ENCODE data around the gene CBX8. TPM values are rescaled to one million over a fixed set of nuclear protein-coding genes. Genes with fewer than 3 reads are reported as not detected.

Gene CBX8
- total RNA-seq, 1 experiment from 2014 or later: 2.0 TPM

DNA sequence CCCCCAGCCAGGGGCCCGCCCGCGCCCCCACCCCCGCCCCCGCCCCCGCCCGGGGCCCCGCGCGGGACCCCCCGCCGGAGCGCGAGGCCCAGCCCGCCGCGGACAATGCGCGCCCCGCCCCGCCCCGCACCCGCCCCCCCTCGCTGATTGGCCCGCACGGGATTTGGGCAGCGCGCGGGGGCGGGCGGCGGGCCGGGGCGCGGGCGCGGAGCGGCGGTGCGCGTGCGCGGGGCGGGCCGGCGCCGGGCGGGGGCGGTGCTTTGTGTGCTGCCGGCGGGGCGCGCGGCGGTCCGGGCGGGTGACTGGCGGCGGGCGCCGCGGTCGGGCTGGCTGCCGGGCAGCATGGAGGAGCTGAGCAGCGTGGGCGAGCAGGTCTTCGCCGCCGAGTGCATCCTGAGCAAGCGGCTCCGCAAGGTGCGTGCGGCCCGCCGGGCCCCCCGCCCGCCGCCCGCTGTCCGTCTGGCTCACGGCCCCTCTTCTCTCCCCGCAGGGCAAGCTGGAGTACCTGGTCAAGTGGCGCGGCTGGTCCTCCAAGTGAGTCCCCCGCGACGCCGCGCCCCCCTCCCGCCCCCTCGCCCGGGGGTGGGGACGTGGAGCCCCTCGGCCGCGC, 18.9 kb downstream of the CBX8 start, which contains the start of gene CBX2:
Gene CBX2 (plus strand): TSS at position 255 of the 610 bp plus-strand sequence. CDS start 88 bp downstream, at position 343.
- Mint-ChIP-seq H3K9me3 (no peaks in the 10 kb centered on the region), H3K4me1 (peaks cover 54% of the 10 kb centered on the region), H3K27me3 (ENCODE audit: low read depth) (peaks cover 15% of the 10 kb centered on the region), H3K27ac (peak within 1 kb of the TSS; percentile 93), H3K36me3 (peaks cover 32% of the 10 kb centered on the region), H3K4me3 (peak within 1 kb of the TSS; percentile 91)
- POLR2A ChIA-PET: interaction anchor here (0.9 to 1.1 kb wide), 5 partner anchors 9 to 60 kb away, joined by 3 read pairs; partner anchors contain the start of gene CBX8
- CTCF ChIA-PET: interaction anchor here (0.6 to 6.9 kb wide), 15 partner anchors 10 to 713 kb away, joined by 3 to 83 read pairs (median 6); partner anchors contain the start of genes CBX4 and CBX8
- DNase-seq (ENCODE audit: low spot score) (peak; percentile 75), ATAC-seq (peak; percentile 55)
- TF ChIP-seq ZNF138 (CRISPR knock-in tag; conservative IDR thresholded peaks at IDR 0.05): no peak
- no peak for TF ChIP-seq CREB1 (CRISPR knock-in tag; IDR thresholded peaks at IDR 0.05)
- no peak for TF ChIP-seq ATF2 (CRISPR knock-in tag; IDR thresholded peaks at IDR 0.05; ENCODE audit: borderline replicate concordance, low read depth)
- no peak for TF ChIP-seq TCF7 (CRISPR knock-in tag; IDR thresholded peaks at IDR 0.05; ENCODE audit: low read depth)
- TF ChIP-seq, protein P1, sequence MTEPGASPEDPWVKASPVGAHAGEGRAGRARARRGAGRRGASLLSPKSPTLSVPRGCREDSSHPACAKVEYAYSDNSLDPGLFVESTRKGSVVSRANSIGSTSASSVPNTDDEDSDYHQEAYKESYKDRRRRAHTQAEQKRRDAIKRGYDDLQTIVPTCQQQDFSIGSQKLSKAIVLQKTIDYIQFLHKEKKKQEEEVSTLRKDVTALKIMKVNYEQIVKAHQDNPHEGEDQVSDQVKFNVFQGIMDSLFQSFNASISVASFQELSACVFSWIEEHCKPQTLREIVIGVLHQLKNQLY (CRISPR knock-in tag; IDR thresholded peaks at IDR 0.05): no peak
- TF ChIP-seq ZNF263 (CRISPR knock-in tag; IDR thresholded peaks at IDR 0.05; ENCODE audit: low read depth): peak; percentile 11; the same call in 1 of the 2 replicates
- no peak for TF ChIP-seq MXD4 (CRISPR knock-in tag; IDR thresholded peaks at IDR 0.05; ENCODE audit: borderline replicate concordance)
- 0 out of 2 replicates have a peak, but pooled peaks have one; percentile 43 for TF ChIP-seq ELF4 (CRISPR knock-in tag; IDR thresholded peaks at IDR 0.05; ENCODE audit: low read depth)
- 0 out of 2 replicates have a peak, but pooled peaks have one; percentile 44 for TF ChIP-seq NFE2L1 (CRISPR knock-in tag; IDR thresholded peaks at IDR 0.05)
- no peak for TF ChIP-seq ZNF532 (CRISPR knock-in tag; IDR thresholded peaks at IDR 0.05; ENCODE audit: borderline replicate concordance)
- 0 out of 2 replicates have a peak, but pooled peaks have one; percentile 8 for TF ChIP-seq SP1 (CRISPR knock-in tag; conservative IDR thresholded peaks at IDR 0.05)
- TF ChIP-seq NR1H2 (CRISPR knock-in tag; IDR thresholded peaks at IDR 0.05): no peak
- no peak for TF ChIP-seq RORB (CRISPR knock-in tag; IDR thresholded peaks at IDR 0.05)
- no peak for TF ChIP-seq ZSCAN18 (CRISPR knock-in tag; IDR thresholded peaks at IDR 0.05)
- no peak; the same call in 1 of the 2 replicates for TF ChIP-seq NR3C1 (CRISPR knock-in tag; conservative IDR thresholded peaks at IDR 0.05; ENCODE audit: low read depth)
- no peak for TF ChIP-seq ZNF281 (CRISPR knock-in tag; IDR thresholded peaks at IDR 0.05)
- TF ChIP-seq KAT7 (CRISPR knock-in tag; IDR thresholded peaks at IDR 0.05; ENCODE audit: borderline replicate concordance): no peak
- TF ChIP-seq, protein P2, sequence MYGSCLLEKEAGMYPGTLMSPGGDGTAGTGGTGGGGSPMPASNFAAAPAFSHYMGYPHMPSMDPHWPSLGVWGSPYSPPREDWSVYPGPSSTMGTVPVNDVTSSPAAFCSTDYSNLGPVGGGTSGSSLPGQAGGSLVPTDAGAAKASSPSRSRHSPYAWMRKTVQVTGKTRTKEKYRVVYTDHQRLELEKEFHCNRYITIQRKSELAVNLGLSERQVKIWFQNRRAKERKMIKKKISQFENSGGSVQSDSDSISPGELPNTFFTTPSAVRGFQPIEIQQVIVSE (CRISPR knock-in tag; IDR thresholded peaks at IDR 0.05; ENCODE audit: borderline replicate concordance): no peak
- TF ChIP-seq GABPB1 (CRISPR knock-in tag; IDR thresholded peaks at IDR 0.05): peak; percentile 21; the same call in 1 of the 2 replicates
- TF ChIP-seq USF2 (CRISPR knock-in tag; IDR thresholded peaks at IDR 0.05): 0 out of 2 replicates have a peak, but pooled peaks have one; percentile 5
- TF ChIP-seq ZNF671 (CRISPR knock-in tag; IDR thresholded peaks at IDR 0.05): no peak
- no peak for TF ChIP-seq ZNF396 (CRISPR knock-in tag; IDR thresholded peaks at IDR 0.05; ENCODE audit: borderline replicate concordance)
- no peak; the same call in 1 of the 2 replicates for TF ChIP-seq ZNF219 (CRISPR knock-in tag; IDR thresholded peaks at IDR 0.05; ENCODE audit: borderline replicate concordance)
- no peak for TF ChIP-seq MYBL2 (CRISPR knock-in tag; IDR thresholded peaks at IDR 0.05)
- TF ChIP-seq ZNF232 (CRISPR knock-in tag; IDR thresholded peaks at IDR 0.05): no peak

Data from WTC11 (cell line).